IMR-90 (cell line): ENCODE measurements around the gene PRKAB1. TPM values are rescaled to one million over a fixed set of nuclear protein-coding genes. Genes with fewer than 3 reads are reported as not detected.
"Not testable (repeated sequence)": the region's sequence is repeated elsewhere in the genome, so short reads cannot be mapped to it uniquely, and the experiment has no call there.

Source experiments
- ATAC-seq: fragments of 200-7000 bp; cut with Tn5 transposase; 2 replicates; pipeline ENCODE4 v1.9.1; 2020; ENCODE audit warnings: low read depth, mild to moderate bottlenecking, moderate library complexity
- BruUV-seq: library from RNA; stranded (reverse); fragments of 400-500 nt; replicated peaks from 2 replicates; lab custom pipeline; 2021; lab: Mats Ljungman, UMichigan
- CTCF ChIA-PET: fragments of 300-600 bp; formaldehyde crosslinking; extraction: SDS; loops from one replicate; lab custom pipeline; 2021; ENCODE audit warnings: antibody characterized with exemption; lab: Yijun Ruan, JAX
- POLR2A ChIA-PET: fragments of 300-600 bp; sonication (Branson Sonifier 250); formaldehyde crosslinking; loops from one replicate; lab custom pipeline; 2022; ENCODE audit warnings: antibody characterized with exemption; ENCODE audit not compliant: unreplicated experiment; lab: Charles Lee
- DNase-seq: peaks from one replicate; pipeline ENCODE4 v3.0.0; 2013
- H2AFZ ChIP-seq: replicated peaks from 2 replicates; pipeline ENCODE3; 2013; ENCODE audit warnings: low read length, mild to moderate bottlenecking; ENCODE audit not compliant: poor library complexity
- H2AK5ac ChIP-seq: 2 replicates; pipeline ENCODE4 v1.6.1; 2013; ENCODE audit warnings: low read depth, low read length, inconsistent platforms
- H2AK9ac ChIP-seq: replicated peaks from 2 replicates; pipeline ENCODE3; 2013; ENCODE audit warnings: mild to moderate bottlenecking, low read depth, low read length, moderate library complexity; ENCODE audit not compliant: poor library complexity
- H2BK120ac ChIP-seq: 2 replicates; pipeline ENCODE4 v1.6.1; 2013; ENCODE audit warnings: low read depth, low read length, inconsistent platforms
- H2BK15ac ChIP-seq: 3 replicates; pipeline ENCODE4 v1.6.1; 2013; ENCODE audit warnings: low read depth, low read length, inconsistent platforms
- H2BK20ac ChIP-seq: 2 replicates; pipeline ENCODE4 v1.6.1; 2013; ENCODE audit warnings: low read depth, mild to moderate bottlenecking, inconsistent platforms, low read length, moderate library complexity
- H2BK5ac ChIP-seq: 2 replicates; pipeline ENCODE4 v1.6.1; 2013; ENCODE audit warnings: mild to moderate bottlenecking, low read depth, low read length, inconsistent platforms; ENCODE audit not compliant: poor library complexity, severe bottlenecking
- H3K14ac ChIP-seq: replicated peaks from 2 replicates; pipeline ENCODE4 v1.6.1; 2013; ENCODE audit warnings: low read depth, low read length, inconsistent platforms
- H3K18ac ChIP-seq: 2 replicates; pipeline ENCODE4 v1.6.1; 2013; ENCODE audit warnings: low read depth, low read length, control low read depth
- H3K23ac ChIP-seq: 2 replicates; pipeline ENCODE4 v1.6.1; 2013; ENCODE audit warnings: low read depth, low read length, inconsistent platforms
- H3K27ac ChIP-seq: 2 replicates; pipeline ENCODE4 v1.5.1; 2013; ENCODE audit warnings: mild to moderate bottlenecking, control low read depth, low read length; ENCODE audit not compliant: insufficient read depth
- H3K27me3 ChIP-seq: 2 replicates; pipeline ENCODE4 v1.6.1; 2013; ENCODE audit warnings: low read length; ENCODE audit not compliant: control insufficient read depth, insufficient read depth
- H3K36me3 ChIP-seq: 2 replicates; pipeline ENCODE4 v1.6.1; 2013; ENCODE audit warnings: low read length, mixed read lengths; ENCODE audit not compliant: control insufficient read depth, insufficient read depth
- H3K4ac ChIP-seq: 2 replicates; pipeline ENCODE4 v1.6.1; 2013; ENCODE audit warnings: low read depth, low read length, inconsistent platforms
- H3K4me1 ChIP-seq: 2 replicates; pipeline ENCODE4 v1.6.1; 2013; ENCODE audit warnings: low read length, mixed read lengths; ENCODE audit not compliant: control insufficient read depth, insufficient read depth
- H3K4me2 ChIP-seq: 2 replicates; pipeline ENCODE4 v1.6.1; 2013; ENCODE audit warnings: low read depth, mild to moderate bottlenecking, control low read depth, low read length, moderate library complexity
- H3K4me3 ChIP-seq: 2 replicates; pipeline ENCODE4 v1.5.1; 2013; ENCODE audit warnings: low read depth, mild to moderate bottlenecking, control low read depth, low read length, moderate library complexity; ENCODE audit not compliant: insufficient read depth
- H3K56ac ChIP-seq: 2 replicates; pipeline ENCODE4 v1.6.1; 2013; ENCODE audit warnings: low read length, inconsistent platforms; ENCODE audit not compliant: insufficient read depth; ENCODE audit errors: extremely low read depth
- H3K79me1 ChIP-seq, 2 experiments: 2 replicates each; pipeline ENCODE4 v1.6.1; 2013; ENCODE audit warnings: low read length in 2 of 2, inconsistent platforms in 1 of 2, low read depth in 1 of 2
- H3K9ac ChIP-seq: 2 replicates; pipeline ENCODE4 v1.6.1; 2013; ENCODE audit warnings: low read depth, low read length, control low read depth
- H3K9me1 ChIP-seq: 2 replicates; pipeline ENCODE4 v1.6.1; 2013; ENCODE audit warnings: low read length, inconsistent platforms; ENCODE audit not compliant: insufficient read depth
- H3K9me3 ChIP-seq: 2 replicates; pipeline ENCODE4 v1.6.1; 2013; ENCODE audit warnings: low read length; ENCODE audit not compliant: control insufficient read depth, insufficient read depth
- H4K20me1 ChIP-seq: 2 replicates; pipeline ENCODE4 v1.6.1; 2013; ENCODE audit warnings: low read length, inconsistent platforms; ENCODE audit not compliant: insufficient read depth
- H4K5ac ChIP-seq: 2 replicates; pipeline ENCODE4 v1.6.1; 2013; ENCODE audit warnings: mild to moderate bottlenecking, low read depth, low read length, control low read depth
- H4K8ac ChIP-seq, 2 experiments: 2 replicates each; pipeline ENCODE4 v1.6.1; 2013; ENCODE audit warnings: low read depth in 2 of 2, low read length in 2 of 2, control low read depth in 1 of 2, inconsistent platforms in 1 of 2
- H4K91ac ChIP-seq: 2 replicates; pipeline ENCODE4 v1.6.1; 2013; ENCODE audit warnings: low read depth, low read length, inconsistent platforms; ENCODE audit not compliant: insufficient read depth
- WGBS, 2 experiments: methylation state at CpG; one replicate each; pipeline versions ENCODE4 v1.1.5 to v1.1.7; 2013; ENCODE audit warnings: missing lambda C conversion rate in 2 of 2; ENCODE audit not compliant: insufficient read length in 1 of 2; ENCODE audit errors: extremely low coverage in 2 of 2; 5-methylcytosine and 5-hydroxymethylcytosine counted together
- dilution Hi-C: fragments of 300-500 bp; cut with HindIII; formaldehyde crosslinking; loops from one replicate; pipeline ENCODE4 v1.14.3; 2018; ENCODE audit warnings: low sequenced_read_pairs; ENCODE audit not compliant: unreplicated experiment
- in situ Hi-C: fragments of 300-500 bp; cut with MboI; formaldehyde crosslinking; loops from 3 replicates; pipeline ENCODE4 v1.14.3; 2019; ENCODE audit warnings: low sequenced_read_pairs, inconsistent platforms, mixed read lengths
- intact Hi-C: fragments of 100-400 bp; cut with micrococcal nuclease; formaldehyde crosslinking; loops from 2 replicates; pipeline ENCODE4 v1.10.0; 2022
- polyA plus RNA-seq, 3 experiments: library from polyadenylated mRNA; depleted of rRNA; stranded (reverse); fragments of >200 nt; gene quantifications; 2 replicates each; pipeline ENCODE4 v1.2.3, GENCODE V29; 2012; ENCODE audit warnings: low replicate concordance in 1 of 3
- total RNA-seq: library from RNA; depleted of rRNA; stranded (reverse); fragments of >200 nt; gene quantifications from 2 replicates; pipeline ENCODE4 v1.2.3, GENCODE V29; 2012

Gene PRKAB1
- total and polyA plus RNA-seq, 2 of the 4 experiments (the other 2 are of a cell fraction), result 9.7 to 19.3 TPM

DNA sequence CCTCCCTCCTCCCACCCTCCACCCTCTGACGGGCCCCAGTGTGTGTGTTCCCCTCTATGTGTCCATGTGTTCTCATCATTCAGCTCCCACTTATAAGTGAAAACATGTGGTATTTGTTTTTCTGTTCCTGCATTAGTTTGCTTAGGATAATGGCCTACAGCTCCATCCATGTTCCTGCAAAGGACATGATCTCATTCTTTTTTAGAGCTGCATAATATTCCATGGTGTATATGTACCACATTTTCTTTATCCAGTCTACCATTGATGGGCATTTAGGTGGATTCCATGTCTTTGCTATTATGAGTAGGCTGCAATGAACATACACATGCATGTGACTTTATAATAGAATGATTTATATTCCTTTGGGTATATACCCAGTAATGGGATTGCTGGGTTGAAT, 38.5 kb downstream of the PRKAB1 start:
- H3K23ac ChIP-seq, H2BK15ac ChIP-seq, H3K18ac ChIP-seq, H3K4me3 ChIP-seq, H3K27ac ChIP-seq, H2AK5ac ChIP-seq, H3K4me2 ChIP-seq, H3K9me1 ChIP-seq, H3K27me3 ChIP-seq, H3K79me1 ChIP-seq, H3K4me1 ChIP-seq, H2AK9ac ChIP-seq, H3K9me3 ChIP-seq, H3K14ac ChIP-seq, H3K56ac ChIP-seq, H4K20me1 ChIP-seq, dilution Hi-C loops, H3K9ac ChIP-seq, BruUV-seq, H2BK20ac ChIP-seq, H2BK120ac ChIP-seq, DNase-seq, H4K8ac ChIP-seq, ATAC-seq, intact Hi-C loops, POLR2A ChIA-PET, H4K91ac ChIP-seq, H2BK5ac ChIP-seq, H3K4ac ChIP-seq, H3K36me3 ChIP-seq, H4K5ac ChIP-seq, H2AFZ ChIP-seq, in situ Hi-C loops: not testable (repeated sequence)
- WGBS, 2 experiments, result no CpG with 5 or more reads among the region's 1 CpG
- CTCF ChIA-PET, result interaction anchor here (2.3 kb wide), 1 partner anchor 11 kb away, joined by 7 read pairs; no protein-coding TSS in a partner anchor
